GM21723 (cell line): ENCODE measurements around the gene COX7A1.
"Not testable (repeated sequence)": the region's sequence is repeated elsewhere in the genome, so short reads cannot be mapped to it uniquely, and the experiment has no call there.

Experiments used
- ATAC-seq: cut with Tn5 transposase; IDR thresholded peaks from one replicate; pipeline ENCODE4 v1.9.1; 2021; ENCODE audit warnings: mild to moderate bottlenecking, moderate library complexity; ENCODE audit not compliant: unreplicated experiment

COX7A1 gene

GRCh38 chr19:36152352-36153091, at the start of gene COX7A1:
COX7A1 (minus strand) TSS chr19:36152447; CDS start chr19:36152407, 40 bp downstream.
- ATAC-seq, result no peak

GRCh38 chr19:36201684-36202083, 49.4 kb upstream of the COX7A1 start:
- no peak for ATAC-seq

GRCh38 chr19:36198119-36198518, 45.9 kb upstream of the COX7A1 start:
- ATAC-seq, result no peak

- no peak for ATAC-seq
Measured at GRCh38 chr19:36196249-36196648, 44.0 kb upstream of the COX7A1 start.

- not testable (repeated sequence) for ATAC-seq
Measured at GRCh38 chr19:36186722-36187121, 34.5 kb upstream of the COX7A1 start.

GRCh38 chr19:36183245-36183628, 31.0 kb upstream of the COX7A1 start:
- ATAC-seq, result no peak

GRCh38 chr19:36182612-36183244, 30.5 kb upstream of the COX7A1 start:
- no peak for ATAC-seq

GRCh38 chr19:36179077-36179476, 26.8 kb upstream of the COX7A1 start:
- ATAC-seq, result not testable (repeated sequence)

- ATAC-seq, result not testable (repeated sequence)
Measured at GRCh38 chr19:36173846-36174245, 21.6 kb upstream of the COX7A1 start.

GRCh38 chr19:36172852-36173251, 20.6 kb upstream of the COX7A1 start:
- no peak for ATAC-seq

GRCh38 chr19:36169084-36169760, 17.0 kb upstream of the COX7A1 start:
- no peak for ATAC-seq

GRCh38 chr19:36163813-36164212, 11.6 kb upstream of the COX7A1 start:
- ATAC-seq, result no peak

- ATAC-seq, result no peak
Measured at GRCh38 chr19:36160821-36161596, 8.8 kb upstream of the COX7A1 start.

- no peak for ATAC-seq
Measured at GRCh38 chr19:36153126-36153525, 879 bp upstream of the COX7A1 start.

- no peak for ATAC-seq
Measured at GRCh38 chr19:36152019-36152351, 262 bp downstream of the COX7A1 start.

- ATAC-seq, result no peak
Measured at GRCh38 chr19:36151144-36152018, 866 bp downstream of the COX7A1 start.

GRCh38 chr19:36150586-36150985, 1.7 kb downstream of the COX7A1 start:
- ATAC-seq, result no peak

GRCh38 chr19:36149673-36150406, 2.4 kb downstream of the COX7A1 start:
- no peak for ATAC-seq

GRCh38 chr19:36144624-36145023, 7.6 kb downstream of the COX7A1 start:
- ATAC-seq, result no peak

- ATAC-seq, result no peak
Measured at GRCh38 chr19:36142496-36142895, 9.8 kb downstream of the COX7A1 start.
